Lower lobe of right lung (tissue), 2 donors: ENCODE data around the gene PHTF2. TPM values are rescaled to one million over a fixed set of nuclear protein-coding genes. Genes with fewer than 3 reads are reported as not detected.
"Not testable (repeated sequence)": the region's sequence is repeated elsewhere in the genome, so short reads cannot be mapped to it uniquely, and the experiment has no call there.

Source experiments
- ATAC-seq, 2 donors: fragments of 200-7000 bp; cut with Tn5 transposase; one replicate each; pipeline ENCODE4 v1.9.1; 2020 to 2022; ENCODE audit warnings: mild to moderate bottlenecking in 2 of 2, moderate library complexity in 2 of 2
- DNase-seq: peaks from one replicate; pipeline ENCODE4 v3.0.0-alpha.2; 2020
- H3K27ac ChIP-seq: fragments of 200-600 bp; one replicate; pipeline ENCODE4 v1.8.0; 2022
- H3K27me3 ChIP-seq: fragments of 200-600 bp; one replicate; pipeline ENCODE4 v1.8.0; 2022; ENCODE audit warnings: low read depth
- H3K36me3 ChIP-seq: fragments of 200-600 bp; one replicate; pipeline ENCODE4 v1.8.0; 2022; ENCODE audit warnings: mild to moderate bottlenecking
- H3K4me1 ChIP-seq: fragments of 200-600 bp; one replicate; pipeline ENCODE4 v1.8.0; 2022
- H3K4me3 ChIP-seq: fragments of 200-600 bp; one replicate; pipeline ENCODE4 v1.8.0; 2022; ENCODE audit warnings: mild to moderate bottlenecking
- H3K9me3 ChIP-seq: fragments of 200-600 bp; one replicate; pipeline ENCODE4 v1.8.0; 2022
- intact Hi-C: fragments of 100-400 bp; cut with DNase I; formaldehyde crosslinking; loops from one replicate; pipeline ENCODE4 v1.11.0; 2022
- total RNA-seq: library from RNA; stranded (reverse); fragmentation: NEBNext Ultra II Directional; extraction: Animal tissue kit (Norgen Biotek cat#: 25700); gene quantifications from one replicate; pipeline ENCODE4 v1.2.1, GENCODE V29; 2021
- TF ChIP-seq, protein P1 (sequence below): fragments of 200-600 bp; IDR thresholded peaks from one replicate; pipeline ENCODE4 v1.8.0; 2022; ENCODE audit warnings: antibody characterized with exemption, mild to moderate bottlenecking
- donor health status: DM: no; HTN: yes; CAD: no; lungs with severe emphysema.

Gene PHTF2
- total RNA-seq, 1 donor from 2014 or later, result 15.2 TPM

DNA sequence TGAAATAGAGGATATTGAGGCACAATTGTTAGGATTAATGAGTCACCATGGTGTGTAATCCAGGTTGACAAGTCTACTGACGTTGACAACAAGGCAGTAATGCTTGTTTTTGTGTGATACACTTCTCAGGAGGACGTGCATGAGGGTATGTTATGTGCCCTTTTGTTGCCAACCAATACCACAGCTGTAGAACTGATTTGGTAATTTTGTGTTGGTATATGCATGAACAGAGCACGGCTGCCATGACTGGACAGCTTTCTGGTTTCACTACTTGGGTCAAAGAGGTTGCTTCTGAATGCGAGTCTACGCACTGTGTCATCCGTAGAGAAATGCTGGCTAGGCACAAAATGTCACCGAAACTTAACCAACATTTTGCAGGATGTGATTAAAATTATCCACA, 32.9 kb downstream of the PHTF2 start:
- H3K4me3 ChIP-seq, result no peak overlapping the region
- peaks cover 3% of the 10 kb centered on the region for H3K9me3 ChIP-seq
- peaks cover 15% of the 10 kb centered on the region for H3K4me1 ChIP-seq
- ATAC-seq (no peak), DNase-seq (no peak)
- H3K27me3 ChIP-seq, result no peaks in the 10 kb centered on the region
- no peaks in the 10 kb centered on the region for H3K36me3 ChIP-seq
- intact Hi-C loops, result no loop called here
- TF ChIP-seq, protein P1, sequence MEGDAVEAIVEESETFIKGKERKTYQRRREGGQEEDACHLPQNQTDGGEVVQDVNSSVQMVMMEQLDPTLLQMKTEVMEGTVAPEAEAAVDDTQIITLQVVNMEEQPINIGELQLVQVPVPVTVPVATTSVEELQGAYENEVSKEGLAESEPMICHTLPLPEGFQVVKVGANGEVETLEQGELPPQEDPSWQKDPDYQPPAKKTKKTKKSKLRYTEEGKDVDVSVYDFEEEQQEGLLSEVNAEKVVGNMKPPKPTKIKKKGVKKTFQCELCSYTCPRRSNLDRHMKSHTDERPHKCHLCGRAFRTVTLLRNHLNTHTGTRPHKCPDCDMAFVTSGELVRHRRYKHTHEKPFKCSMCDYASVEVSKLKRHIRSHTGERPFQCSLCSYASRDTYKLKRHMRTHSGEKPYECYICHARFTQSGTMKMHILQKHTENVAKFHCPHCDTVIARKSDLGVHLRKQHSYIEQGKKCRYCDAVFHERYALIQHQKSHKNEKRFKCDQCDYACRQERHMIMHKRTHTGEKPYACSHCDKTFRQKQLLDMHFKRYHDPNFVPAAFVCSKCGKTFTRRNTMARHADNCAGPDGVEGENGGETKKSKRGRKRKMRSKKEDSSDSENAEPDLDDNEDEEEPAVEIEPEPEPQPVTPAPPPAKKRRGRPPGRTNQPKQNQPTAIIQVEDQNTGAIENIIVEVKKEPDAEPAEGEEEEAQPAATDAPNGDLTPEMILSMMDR, result no peak
- no peak overlapping the region for H3K27ac ChIP-seq

- TF ChIP-seq, protein P1, result no peak
- H3K4me3 ChIP-seq, result no peak overlapping the region
- H3K27me3 ChIP-seq, result no peaks in the 10 kb centered on the region
- DNase-seq (no peak), ATAC-seq (no peak)
- H3K9me3 ChIP-seq, result no peaks in the 10 kb centered on the region
- intact Hi-C loops, result no loop called here
- H3K27ac ChIP-seq, result no peak overlapping the region
- no peaks in the 10 kb centered on the region for H3K36me3 ChIP-seq
- peaks cover 15% of the 10 kb centered on the region for H3K4me1 ChIP-seq
Observed at GRCh38 chr7:77831953-77832352, 33.4 kb downstream of the PHTF2 start.

- no peak overlapping the region for H3K27ac ChIP-seq
- no peak for DNase-seq
- H3K9me3 ChIP-seq, result no peaks in the 10 kb centered on the region
- TF ChIP-seq, protein P1, result no peak
- intact Hi-C loops, result no loop called here
- no peaks in the 10 kb centered on the region for H3K36me3 ChIP-seq
- H3K4me3 ChIP-seq, result no peak overlapping the region
- no peaks in the 10 kb centered on the region for H3K27me3 ChIP-seq
- ATAC-seq, result no peak
- H3K4me1 ChIP-seq, result peaks cover 15% of the 10 kb centered on the region
Observed at GRCh38 chr7:77833136-77833535, 34.6 kb downstream of the PHTF2 start.

GRCh38 chr7:77836425-77836824, 37.9 kb downstream of the PHTF2 start:
- ATAC-seq, H3K27ac ChIP-seq, H3K4me3 ChIP-seq, H3K36me3 ChIP-seq, intact Hi-C loops, DNase-seq, H3K9me3 ChIP-seq, H3K27me3 ChIP-seq: not testable (repeated sequence)
- peaks cover 15% of the 10 kb centered on the region for H3K4me1 ChIP-seq

DNA sequence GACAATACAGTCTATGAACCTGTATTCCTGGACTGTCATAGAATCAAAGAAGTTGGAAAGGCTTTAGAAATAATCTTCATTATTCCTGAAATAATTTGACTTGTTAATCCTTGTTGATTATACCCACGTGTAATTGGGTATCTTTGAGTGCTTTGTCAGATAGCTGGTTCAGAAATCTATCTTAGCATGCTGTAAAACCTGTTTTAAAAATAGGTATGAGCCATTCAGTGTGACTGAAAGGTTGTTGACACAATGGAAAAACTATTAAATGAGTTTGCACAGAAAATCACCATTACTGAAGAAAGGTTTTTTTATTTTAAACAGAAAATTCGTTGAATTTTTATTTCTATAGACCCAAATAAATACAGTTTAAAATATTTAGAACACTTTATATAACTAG, 38.7 kb downstream of the PHTF2 start:
- TF ChIP-seq, protein P1, result no peak
- no peak for ATAC-seq
- Histone ChIP-seq H3K9me3 (no peaks in the 10 kb centered on the region), H3K36me3 (no peaks in the 10 kb centered on the region), H3K27ac (no peak overlapping the region), H3K4me1 (peaks cover 15% of the 10 kb centered on the region), H3K27me3 (no peaks in the 10 kb centered on the region), H3K4me3 (no peak overlapping the region)
- DNase-seq, result no peak
- intact Hi-C loops, result no loop called here

DNA sequence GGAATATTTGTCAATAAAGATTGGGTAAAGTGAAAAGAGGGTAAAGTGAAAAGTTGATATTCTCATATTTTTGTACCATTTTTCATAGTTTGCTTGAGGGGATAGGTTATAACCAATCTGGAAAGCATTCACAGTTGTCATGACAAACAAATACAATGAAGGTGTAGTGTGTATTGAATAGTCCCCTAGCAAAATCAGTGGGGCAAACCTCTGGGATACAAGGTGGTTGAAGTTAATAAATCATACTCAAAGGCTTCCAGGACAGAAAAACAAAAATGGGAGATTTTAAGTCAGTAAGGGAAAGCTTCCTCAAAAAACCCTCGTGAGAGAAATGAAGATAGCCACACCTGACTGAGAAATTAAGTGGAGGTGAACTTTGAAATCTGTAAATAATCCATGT, 39.4 kb downstream of the PHTF2 start:
- ATAC-seq, result no peak
- intact Hi-C loops, result no loop called here
- H3K4me1 ChIP-seq, result peaks cover 15% of the 10 kb centered on the region
- TF ChIP-seq, protein P1, result no peak
- no peaks in the 10 kb centered on the region for H3K9me3 ChIP-seq
- H3K27me3 ChIP-seq, result no peaks in the 10 kb centered on the region
- no peak overlapping the region for H3K27ac ChIP-seq
- DNase-seq, result no peak
- no peak overlapping the region for H3K4me3 ChIP-seq
- H3K36me3 ChIP-seq, result no peaks in the 10 kb centered on the region
